Measurements from ENCODE around the gene SPNS3.

Gene SPNS3

DNA sequence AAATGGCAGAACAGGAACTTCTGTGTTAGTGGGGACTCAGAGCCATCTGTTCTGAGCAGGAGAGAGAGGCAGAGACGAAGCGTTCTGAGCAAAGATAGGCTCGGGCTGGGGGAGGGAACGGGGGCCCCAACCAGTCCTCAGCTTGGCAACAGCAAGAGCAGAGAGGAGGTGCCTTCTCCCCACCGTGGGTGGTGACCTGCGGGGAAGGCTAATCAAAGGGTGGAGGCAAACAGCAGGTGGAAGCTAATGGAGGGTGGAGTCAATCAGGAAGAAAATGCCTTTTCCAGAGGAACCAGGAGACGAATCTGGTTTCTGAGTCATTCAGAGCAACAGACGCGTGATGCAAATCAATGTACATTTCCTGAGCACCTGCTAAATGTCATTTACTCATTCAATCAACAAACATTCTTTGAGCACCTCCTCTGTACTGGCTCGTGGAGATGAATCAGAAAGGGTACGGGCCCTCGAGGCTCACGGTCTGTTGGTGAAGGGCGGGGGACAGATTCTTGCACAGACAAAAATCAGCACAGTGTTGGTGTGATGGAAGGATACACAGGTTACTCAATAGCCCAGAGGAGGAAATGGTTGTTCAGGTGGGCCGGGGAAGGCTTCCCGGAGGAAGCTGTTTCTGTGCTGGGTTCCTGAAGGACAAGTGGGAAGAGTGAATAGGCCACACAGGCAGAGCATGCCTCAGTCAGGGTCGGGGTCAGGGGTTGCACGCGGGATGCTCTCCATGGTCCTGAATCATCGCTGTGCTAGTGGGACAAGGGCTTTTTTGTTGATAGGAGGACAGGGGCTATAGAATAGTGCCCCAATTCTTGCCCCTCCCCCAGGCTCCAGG is 59.2 kb downstream of the SPNS3 start:
- DNase-seq, result peak; percentile 44

GRCh38 chr17:4497101-4497824 is 63.5 kb downstream of the SPNS3 start:
- no peak for DNase-seq

DNA sequence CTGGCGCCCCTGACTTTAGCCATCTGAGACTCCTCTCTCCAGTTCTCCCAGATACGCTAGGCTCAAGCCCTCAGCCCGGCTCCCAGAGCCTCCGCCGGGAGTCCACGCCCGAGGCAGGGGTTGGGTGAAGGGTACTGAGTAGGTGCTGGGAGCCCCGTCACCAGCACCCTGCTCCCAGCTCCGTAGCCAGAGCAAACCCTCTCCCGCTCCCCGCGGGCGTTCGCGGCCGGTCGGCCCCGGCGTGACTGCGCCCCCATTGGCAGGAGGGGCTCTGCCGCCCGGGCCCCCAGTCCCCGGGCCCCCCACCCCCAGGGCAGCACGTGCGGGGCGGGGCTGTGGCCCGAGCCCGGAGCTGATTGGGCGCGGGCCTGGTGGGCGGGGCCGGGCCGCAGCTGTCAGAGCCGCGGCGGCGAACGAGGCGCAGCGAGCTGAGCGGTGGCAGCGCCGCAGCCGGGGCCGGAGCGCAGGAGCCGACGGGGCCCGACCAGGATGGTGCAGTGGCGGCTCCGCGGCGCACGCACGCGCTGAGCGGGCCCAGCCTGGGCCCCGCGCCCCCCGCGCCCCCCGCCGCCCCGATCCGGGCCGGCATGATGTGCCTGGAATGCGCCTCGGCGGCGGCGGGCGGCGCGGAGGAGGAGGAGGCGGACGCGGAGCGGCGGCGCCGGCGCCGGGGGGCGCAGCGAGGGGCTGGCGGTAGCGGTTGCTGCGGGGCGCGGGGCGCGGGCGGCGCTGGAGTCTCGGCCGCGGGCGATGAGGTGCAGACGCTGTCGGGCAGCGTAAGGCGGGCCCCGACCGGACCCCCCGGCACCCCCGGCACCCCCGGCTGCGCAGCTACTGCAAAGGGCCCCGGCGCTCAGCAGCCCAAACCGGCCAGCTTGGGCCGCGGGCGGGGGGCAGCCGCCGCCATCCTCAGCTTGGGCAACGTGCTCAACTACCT is 65.0 kb downstream of the SPNS3 start, which contains the start of gene SPNS2:
TSS of gene SPNS2 (plus strand) at position 421 of the 937 bp plus-strand sequence. CDS start at position 588, 167 bp downstream.
- no peak for DNase-seq

GRCh38 chr17:4499431-4500190 is 65.9 kb downstream of the SPNS3 start:
- DNase-seq, result no peak

DNA sequence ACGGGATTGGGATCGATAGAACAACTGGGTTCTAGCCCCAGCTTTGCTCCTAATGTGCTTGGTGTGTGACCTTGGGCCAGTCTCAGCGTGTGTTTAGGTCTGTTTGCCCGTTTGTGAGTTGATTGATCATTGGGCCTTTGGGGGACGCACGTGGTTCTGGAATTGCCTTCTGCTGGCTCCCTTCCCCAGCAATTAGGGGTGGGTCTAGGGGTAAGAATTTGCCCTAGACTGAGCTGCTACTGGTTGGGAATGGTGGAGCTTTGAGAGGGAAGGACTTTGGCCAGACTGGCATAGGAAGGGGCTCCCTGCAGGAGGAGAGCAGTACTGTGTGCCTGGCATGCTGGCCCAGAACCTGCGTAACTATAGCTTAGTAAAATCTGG is 66.4 kb downstream of the SPNS3 start:
- DNase-seq, result no peak

DNA sequence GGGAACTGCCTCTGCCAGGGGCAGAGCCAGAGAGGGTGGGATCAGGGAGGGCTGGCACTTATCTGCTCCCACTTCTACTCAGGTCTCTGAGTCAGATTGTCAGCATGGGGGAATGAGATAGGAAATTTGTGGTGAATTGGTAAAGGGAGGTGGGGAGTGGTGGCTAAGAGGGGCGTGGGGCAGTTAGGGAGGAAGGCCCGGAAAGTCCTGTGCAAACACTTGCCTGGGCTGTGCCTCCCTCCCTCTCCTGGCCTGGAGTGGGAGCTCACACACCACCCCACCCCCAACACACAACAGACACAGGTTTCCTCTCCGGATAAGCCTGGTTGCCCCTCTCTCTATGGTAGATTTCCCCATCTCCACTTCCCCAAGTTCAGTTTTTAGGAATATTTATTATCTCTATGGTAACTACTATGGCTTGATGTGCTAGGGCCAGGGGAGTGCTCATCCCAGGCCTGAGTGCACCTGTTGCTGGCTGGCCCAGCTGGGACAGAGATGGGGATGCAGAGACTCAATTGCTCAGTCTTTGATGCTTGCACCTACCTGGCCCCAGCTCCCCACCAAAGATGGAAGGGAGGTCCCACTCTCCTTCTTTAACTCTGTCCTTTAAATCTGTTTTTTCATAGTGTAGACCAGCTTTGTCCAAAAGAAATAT is 67.7 kb downstream of the SPNS3 start:
- no peak for DNase-seq

DNA sequence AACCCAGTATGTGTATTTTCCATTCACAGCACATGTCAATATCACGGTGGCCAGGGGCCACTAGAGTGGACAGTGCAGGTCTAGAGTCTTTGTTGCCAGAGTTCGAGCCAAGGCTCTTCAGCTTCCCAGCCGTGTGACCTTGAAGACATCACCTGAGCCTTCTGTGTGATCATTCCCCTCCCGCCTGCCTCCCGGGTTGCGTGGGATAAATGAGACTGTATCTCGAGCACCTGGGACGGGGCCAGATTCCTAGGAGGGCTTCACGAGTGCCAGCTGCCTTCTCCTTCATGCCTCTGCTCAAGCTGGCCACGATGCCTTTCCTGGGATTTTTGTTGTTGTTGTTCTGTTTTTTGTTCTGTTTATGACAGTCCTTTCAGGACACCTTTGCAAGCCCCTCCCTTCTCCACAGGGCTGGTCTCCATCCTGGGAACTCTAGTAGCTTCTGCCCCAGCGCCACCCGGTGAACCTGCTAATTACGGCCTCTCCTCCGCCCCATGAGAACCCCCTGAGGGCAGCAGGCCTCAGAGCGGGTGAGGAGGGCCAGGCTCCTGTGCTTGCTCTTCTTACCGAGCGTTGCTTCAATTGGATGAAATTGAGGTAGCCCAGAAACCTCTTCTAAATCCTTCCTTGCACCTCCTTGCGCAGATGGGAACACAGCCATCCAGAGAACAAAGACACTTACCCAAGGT is 68.9 kb downstream of the SPNS3 start:
- DNase-seq, result no peak

- DNase-seq, result no peak
Observed at GRCh38 chr17:4503283-4504025, 69.7 kb downstream of the SPNS3 start.

GRCh38 chr17:4504188-4504587 is 70.4 kb downstream of the SPNS3 start:
- DNase-seq, result no peak

GRCh38 chr17:4505187-4505586 is 71.4 kb downstream of the SPNS3 start:
- DNase-seq, result no peak

DNA sequence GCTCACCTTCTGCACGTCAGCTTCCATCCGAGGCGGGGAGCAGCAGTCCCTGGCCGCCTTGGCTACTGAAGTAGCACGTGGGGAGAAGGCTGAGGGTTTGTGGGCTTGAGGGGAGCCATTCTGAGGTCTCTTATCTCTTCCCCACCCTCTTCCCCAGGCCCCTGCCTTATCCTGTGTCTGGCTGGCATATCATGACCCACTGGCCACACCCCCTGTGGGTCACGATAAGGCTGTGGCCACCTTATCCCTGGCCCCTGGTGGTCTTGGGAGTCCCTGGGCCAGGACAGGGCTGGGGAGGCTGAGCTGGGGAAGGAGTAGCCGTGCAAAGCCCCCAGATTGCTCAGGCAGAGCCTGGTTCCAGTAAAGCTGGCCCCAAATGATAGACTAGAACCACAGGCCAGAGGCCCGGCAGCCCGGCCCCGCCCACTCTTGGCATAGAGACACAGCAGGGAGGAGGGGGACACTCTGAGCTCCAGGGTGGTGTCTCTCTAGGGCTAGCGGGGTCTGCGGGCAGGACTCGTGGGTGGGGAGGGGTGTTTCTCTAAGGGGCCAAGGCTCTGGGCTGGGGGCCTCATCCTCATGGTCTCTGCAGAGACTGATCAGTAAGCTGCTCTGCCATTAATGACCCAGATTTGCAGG is 72.6 kb downstream of the SPNS3 start:
- no peak for DNase-seq

GRCh38 chr17:4506892-4507291 is 73.2 kb downstream of the SPNS3 start:
- DNase-seq, result no peak

DNA sequence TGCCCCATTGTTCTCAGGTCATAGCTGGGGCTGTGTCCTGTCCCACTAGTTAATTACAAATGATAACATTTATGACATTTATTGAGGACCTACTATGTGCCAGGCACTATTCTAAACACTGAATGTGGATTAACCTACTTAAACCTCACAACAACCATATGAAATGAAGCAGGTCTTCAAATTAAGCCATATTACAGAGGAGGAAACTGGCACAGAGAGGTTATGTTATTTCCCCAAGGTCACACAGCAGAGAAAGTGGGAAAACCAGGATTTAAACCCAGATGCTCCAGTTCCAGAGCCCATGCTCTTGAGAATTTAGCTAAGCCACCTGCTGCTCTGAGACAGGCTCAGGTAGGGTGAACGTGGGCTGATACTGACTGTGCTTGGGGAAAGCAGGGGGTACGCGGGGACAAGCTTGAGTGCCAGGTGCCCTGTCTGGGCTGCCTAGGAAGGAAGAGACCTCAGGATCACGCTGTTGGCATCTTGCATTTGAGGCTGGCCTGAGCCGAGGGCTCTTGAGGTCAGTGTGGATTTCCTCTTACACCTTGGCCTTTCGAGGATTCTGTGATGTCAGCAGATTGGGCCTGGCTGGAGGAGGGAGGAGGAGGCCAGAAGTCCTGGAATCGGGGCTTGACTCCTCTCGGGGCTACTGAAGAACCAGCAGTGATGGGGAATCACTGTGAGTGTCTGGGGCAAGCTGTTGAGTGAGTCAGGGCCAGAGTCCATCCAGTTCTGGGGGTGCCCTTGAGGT is 73.8 kb downstream of the SPNS3 start:
- no peak for DNase-seq

- no peak for DNase-seq
Observed at GRCh38 chr17:4508207-4508606, 74.5 kb downstream of the SPNS3 start.

GRCh38 chr17:4509401-4509800 is 75.7 kb downstream of the SPNS3 start:
- no peak for DNase-seq

DNA sequence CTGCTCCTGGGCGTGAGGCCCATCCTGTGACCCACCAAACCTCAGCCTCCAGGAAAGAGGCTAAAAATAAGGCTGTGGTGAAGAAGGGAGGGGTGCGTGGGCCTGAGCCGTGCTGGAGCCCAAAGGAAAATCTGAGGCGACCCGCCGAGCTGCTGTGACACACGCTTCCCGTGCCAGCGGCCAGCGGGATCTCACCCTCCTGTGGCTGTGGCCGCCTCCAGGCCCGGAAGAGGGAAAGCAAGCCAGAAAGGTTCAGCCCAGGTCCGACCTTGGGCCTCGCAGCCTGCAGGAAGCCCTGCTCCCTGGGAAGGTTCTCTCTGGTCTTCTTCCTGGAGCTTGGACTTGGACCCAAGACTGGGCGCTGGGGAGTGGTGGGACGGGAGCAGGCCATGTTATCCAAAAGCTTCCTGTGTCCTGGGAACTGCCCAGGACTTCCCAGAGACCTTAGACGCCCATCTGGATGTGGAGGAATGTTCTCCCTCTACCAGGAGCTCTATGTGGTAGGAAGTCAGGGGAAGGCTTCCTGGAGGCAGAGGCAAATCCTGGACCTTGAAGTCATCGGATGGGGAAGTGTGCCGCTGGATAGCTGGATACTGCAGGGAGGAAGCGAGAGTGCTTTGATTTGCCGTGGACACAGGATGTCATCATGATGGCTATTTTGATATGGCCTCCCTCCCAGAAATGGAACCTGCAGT is 76.3 kb downstream of the SPNS3 start:
- DNase-seq, result no peak

- no peak for DNase-seq
Observed at GRCh38 chr17:4510618-4510941, 76.8 kb downstream of the SPNS3 start.

GRCh38 chr17:4511199-4511932 is 77.6 kb downstream of the SPNS3 start:
- DNase-seq, result no peak

All from SHP77 treated with DMSO at 0.1 percent for 48 hours (cell line).